GM23338 (cell line): ENCODE data around the gene JAM3.

Source experiments
- ETS1 ChIP-seq: IDR thresholded peaks from 2 replicates; pipeline ENCODE4 v1.6.1; 2016; ENCODE audit warnings: antibody characterized with exemption
- EZH2phosphoT487 ChIP-seq: fragments of 200-600 bp; sonication (generic); IDR thresholded peaks from one replicate; pipeline ENCODE4 v1.8.1; 2018; ENCODE audit warnings: antibody characterized with exemption; ENCODE audit not compliant: unreplicated experiment
- POLR2AphosphoS5 ChIP-seq: IDR thresholded peaks from 2 replicates; pipeline ENCODE4 v1.6.1; 2016; ENCODE audit warnings: antibody characterized with exemption, low read depth
- REST ChIP-seq: IDR thresholded peaks from one replicate; pipeline ENCODE4 v1.6.1; 2018; ENCODE audit warnings: antibody characterized with exemption; ENCODE audit not compliant: unreplicated experiment
- TF ChIP-seq, protein P1 (sequence below), 2 experiments: fragments of 200-600 bp in 1 of 2; sonication (generic) in 1 of 2; conservative IDR thresholded peaks; 2 replicates each; pipeline versions ENCODE4 v1.5.1 to v1.6.1; 2016 to 2017; ENCODE audit warnings: antibody characterized with exemption in 2 of 2, low read depth in 2 of 2, mild to moderate bottlenecking in 2 of 2, moderate library complexity in 1 of 2

DNA sequence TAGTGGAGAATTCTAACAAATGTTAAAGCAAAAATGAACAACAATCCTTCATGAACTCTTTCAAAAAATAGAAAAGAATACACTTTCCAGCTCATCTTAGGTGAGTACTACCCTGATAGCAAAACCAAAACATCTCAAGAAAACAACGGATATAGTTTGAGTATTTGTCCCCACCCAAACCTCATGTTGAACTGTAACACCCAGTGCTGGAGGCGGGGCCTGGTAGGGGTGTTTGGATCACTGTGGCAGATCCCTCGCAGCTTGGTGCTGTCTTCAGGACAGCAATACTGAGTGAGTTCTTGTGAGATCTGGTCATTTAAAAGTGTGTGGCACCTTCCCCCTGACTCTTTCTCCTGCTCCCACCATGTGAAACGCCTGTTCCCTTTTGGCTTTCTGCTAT lies 127.9 kb downstream of the JAM3 start:
- TF ChIP-seq, protein P1, sequence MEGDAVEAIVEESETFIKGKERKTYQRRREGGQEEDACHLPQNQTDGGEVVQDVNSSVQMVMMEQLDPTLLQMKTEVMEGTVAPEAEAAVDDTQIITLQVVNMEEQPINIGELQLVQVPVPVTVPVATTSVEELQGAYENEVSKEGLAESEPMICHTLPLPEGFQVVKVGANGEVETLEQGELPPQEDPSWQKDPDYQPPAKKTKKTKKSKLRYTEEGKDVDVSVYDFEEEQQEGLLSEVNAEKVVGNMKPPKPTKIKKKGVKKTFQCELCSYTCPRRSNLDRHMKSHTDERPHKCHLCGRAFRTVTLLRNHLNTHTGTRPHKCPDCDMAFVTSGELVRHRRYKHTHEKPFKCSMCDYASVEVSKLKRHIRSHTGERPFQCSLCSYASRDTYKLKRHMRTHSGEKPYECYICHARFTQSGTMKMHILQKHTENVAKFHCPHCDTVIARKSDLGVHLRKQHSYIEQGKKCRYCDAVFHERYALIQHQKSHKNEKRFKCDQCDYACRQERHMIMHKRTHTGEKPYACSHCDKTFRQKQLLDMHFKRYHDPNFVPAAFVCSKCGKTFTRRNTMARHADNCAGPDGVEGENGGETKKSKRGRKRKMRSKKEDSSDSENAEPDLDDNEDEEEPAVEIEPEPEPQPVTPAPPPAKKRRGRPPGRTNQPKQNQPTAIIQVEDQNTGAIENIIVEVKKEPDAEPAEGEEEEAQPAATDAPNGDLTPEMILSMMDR (conservative IDR thresholded peaks at IDR 0.05; ENCODE audit: low read depth in 2 of 2) = no peak
- TF ChIP-seq ETS1 (no peak), REST (no peak), EZH2phosphoT487 (no peak), POLR2AphosphoS5 (no peak)
